HG03039 (cell line): ENCODE measurements around the gene NHS.
"Not testable (repeated sequence)": the region's sequence is repeated elsewhere in the genome, so short reads cannot be mapped to it uniquely, and the experiment has no call there.

Experiments used
- ATAC-seq: cut with Tn5 transposase; IDR thresholded peaks from one replicate; pipeline ENCODE4 v1.9.1; 2021; ENCODE audit warnings: mild to moderate bottlenecking, moderate library complexity; ENCODE audit not compliant: unreplicated experiment

NHS gene

DNA sequence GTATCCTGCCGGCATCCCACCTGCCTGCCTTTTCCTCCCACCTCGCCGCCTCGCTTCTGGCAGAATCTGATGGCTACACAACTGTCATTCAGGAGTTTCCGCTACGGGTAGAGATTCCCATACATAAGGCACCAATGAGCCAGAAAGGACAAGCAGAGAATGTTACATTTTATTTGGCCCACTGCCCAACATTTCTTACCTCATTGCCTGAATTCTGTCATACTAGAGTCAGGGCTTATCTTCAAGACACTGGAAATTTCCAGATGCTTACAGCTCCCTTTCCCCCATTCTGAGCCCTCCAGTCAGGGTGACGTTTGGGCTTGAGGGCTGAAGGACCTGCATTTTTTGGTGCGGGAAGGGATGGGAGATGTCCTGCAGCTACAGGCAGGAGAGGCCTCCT is 113.0 kb downstream of the NHS start:
- no peak for ATAC-seq

DNA sequence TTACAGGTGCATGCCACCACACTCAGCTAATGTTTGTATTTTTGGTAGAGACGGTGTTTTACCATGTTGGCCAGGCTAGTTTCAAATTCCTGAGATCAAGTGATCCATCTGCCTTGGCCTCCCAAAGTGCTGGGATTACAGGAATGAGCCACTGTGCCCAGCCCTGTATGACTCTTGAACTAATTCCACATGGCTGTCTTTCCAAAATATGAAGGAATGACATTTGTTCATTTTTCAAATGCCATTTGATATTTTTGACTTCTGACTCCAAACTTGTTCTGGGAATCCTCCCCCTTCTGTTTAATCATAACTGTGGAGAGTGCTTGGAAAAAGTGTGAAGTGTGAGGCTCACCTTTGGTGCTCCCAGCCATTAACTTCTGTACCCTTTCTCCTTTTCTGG is 119.2 kb downstream of the NHS start:
- no peak for ATAC-seq

DNA sequence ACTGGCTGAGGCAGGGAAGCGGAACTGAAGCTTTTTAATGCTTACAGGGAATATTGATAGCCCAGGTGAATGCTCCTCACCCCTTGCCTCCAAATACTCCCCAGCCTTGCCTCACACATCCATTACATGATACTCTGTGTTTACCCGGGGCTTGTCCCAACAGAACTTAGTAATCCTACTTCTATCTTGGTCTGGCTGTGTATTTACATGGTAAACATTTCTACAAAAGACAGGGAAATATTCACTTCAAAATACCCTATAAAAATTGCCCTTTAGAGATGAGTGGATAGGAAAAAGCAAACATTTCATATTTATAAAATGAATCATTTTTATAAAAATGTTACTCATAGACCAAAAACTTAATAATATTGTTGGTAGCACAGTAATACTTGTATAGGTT is 120.1 kb downstream of the NHS start:
- no peak for ATAC-seq

DNA sequence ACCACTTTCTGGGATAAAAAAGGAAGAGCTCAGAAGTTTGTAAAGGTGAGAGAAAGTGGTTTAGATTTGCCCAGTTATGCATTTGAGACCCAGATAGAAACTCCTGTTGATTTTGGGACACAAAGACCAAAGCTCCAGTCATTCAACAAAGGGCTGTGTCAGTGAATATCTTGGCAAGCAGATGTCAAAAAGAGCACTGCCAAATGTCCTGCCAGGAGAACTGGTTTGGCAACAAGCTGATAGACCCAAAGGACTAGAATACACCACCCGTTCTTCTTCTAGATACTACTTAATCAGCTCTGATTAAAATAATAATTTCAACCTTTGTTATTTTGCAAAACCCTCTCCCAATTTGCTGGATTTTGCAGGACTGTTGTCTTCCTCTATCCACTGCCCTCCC is 121.4 kb downstream of the NHS start:
- ATAC-seq, result no peak

DNA sequence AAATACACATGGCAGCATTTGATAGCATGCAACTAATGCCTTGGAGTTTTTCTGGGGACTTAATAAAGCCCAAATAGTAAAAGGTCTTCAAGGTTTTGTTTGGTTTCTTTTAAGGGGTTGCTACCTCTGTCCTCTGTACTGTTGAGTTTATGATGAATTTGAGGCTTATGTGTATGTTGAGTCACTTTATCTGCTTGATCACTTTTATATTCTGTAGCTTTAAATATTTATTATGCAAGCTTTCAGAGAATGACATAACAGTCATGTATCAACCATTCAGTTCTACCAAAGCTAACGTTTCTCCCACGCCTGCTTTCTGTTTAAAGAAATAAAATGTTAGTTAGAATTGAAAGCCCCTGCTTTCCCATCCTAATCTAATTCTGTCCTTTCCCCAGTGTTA is 122.2 kb downstream of the NHS start:
- ATAC-seq, result no peak

DNA sequence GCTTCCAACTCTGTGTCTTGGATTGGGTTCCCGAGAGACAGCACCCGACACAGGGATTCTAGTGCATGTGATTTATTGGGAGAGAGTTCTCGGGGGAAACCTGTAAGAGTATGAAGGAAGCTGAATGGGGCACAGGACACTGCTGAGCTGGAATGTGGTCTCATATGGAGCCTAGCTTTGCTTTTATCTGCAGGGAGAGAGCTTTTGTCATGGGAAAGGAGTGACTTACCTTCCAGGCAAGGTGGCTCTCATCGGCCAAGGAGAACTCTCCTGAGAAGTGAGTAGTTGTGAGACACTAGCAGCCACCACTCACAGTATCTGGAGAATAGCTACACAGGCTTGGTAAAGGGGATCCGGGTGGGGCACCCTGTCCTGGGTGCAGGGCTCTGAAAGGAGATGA is 124.5 kb downstream of the NHS start:
- no peak for ATAC-seq

DNA sequence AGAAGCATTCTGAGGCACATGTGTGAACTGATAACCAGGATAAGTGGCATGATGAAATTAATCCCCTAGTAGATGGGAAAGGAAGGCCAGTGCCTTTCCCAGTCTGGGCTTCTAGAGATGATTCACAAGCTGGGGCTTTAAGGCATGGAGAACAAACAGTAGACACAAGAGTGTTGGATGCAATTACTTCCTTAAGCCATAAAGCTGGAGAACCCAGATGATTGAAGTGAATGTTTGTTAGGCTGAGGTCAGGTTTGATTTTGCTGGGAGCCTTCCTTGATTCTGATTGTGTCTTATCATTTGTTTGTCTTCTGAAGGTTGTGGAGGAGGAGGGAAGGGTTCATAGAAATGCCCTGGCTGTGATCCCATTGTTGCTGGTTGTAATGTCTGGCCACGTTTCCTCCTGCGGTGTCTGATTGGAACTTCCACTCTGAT is 125.2 kb downstream of the NHS start:
- ATAC-seq, result no peak

DNA sequence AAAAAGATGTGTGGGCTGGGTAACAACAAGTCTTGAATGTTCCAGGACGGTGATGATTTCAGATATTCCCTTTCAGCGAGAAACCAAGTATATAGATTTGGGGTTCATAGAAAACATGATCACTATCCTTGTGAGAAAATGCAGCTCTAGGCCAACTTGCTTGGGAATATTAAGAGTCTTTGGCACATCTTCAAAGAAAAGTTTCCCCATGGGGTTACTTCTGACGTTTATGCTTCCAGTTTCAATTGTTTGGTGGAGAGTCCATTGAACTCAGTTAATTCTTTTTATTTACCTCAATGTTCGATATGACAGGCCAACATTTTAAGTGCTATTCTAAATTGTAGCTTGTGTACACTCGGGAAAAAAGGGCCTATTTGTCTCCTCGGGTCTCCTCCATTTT is 126.7 kb downstream of the NHS start:
- ATAC-seq, result no peak

DNA sequence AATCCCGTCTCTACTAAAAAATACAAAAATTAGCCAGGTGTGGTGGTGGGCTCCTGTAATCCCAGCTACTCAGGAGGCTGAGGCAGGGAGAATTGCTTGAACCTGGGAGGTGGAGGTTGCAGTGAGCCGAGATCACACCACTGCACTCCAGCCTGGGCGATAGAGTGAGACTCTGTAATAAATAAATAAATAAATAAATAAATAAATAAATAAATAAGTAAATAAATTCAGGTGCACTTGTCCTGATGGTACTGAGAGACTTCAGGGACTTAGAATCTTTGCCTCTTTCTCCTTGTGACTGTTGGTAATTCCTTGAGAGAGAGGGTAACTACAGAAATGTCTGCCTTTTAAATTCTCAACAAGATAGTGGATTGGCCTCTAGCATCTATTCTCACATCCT is 131.4 kb downstream of the NHS start:
- ATAC-seq, result not testable (repeated sequence)

DNA sequence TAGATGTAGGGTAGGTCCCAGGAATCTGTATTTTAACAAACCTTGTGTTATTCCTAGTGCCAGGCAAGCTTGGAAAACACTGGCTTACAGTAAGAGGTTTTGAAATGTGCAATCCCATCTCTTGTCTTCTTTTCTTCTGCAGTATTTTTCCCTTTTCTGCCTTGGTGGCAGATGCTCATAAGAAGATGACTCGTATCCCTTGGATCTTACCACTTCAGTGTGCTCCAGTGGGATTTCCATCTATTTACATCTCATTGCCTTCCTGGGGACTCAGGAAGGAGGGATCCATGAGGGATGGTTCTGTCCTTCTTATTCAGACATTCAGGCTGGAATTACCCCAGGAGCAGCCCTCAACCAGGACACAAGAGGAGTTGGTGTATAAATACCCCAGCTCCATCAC is 136.6 kb downstream of the NHS start:
- ATAC-seq, result no peak

DNA sequence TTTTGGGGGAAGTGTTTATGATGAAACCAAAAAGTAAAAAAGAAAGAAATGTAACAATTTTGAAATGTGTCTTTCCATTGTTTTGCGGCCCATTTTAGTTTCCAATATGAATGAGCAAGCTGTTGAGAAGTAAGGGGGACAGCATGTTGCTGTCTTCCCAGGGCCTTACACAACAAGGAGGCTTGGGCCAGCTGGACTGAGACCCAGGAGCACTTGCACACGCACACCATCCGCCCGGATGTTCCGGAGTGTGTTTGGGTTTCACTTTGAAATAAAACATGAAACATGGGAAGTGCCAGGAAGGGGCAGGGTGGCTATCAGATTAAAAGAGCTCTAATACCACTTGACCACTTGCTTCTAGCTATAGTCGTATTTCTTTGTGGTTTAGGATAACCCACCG is 144.4 kb downstream of the NHS start:
- no peak for ATAC-seq

DNA sequence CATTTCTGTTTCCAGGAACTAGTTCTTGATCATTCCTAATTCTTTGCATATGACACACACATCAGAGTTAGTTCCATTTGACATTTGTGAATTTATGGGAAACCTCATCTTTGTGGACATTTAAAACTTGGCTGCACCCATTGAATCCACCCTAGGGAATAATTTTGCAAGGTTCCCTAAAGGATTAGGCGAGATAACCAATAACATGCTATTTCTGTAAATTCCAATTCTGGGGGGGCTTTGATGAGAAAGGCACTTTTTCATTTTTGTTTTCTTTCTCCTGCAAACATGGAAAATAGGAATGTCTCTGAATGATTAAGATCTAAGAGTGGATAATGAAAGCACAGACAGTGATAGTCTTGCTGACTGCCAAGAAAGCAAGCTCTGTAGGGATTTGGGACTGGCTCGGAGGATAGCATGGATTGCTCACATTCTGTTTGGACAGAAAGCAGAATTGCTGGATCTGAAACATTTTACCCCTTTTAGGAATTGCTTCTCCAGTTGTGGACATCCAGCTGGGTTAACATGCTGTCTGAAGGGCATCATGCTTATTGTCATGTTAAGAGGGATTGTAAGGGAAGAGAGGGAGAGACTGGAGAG is 145.1 kb downstream of the NHS start:
- no peak for ATAC-seq

DNA sequence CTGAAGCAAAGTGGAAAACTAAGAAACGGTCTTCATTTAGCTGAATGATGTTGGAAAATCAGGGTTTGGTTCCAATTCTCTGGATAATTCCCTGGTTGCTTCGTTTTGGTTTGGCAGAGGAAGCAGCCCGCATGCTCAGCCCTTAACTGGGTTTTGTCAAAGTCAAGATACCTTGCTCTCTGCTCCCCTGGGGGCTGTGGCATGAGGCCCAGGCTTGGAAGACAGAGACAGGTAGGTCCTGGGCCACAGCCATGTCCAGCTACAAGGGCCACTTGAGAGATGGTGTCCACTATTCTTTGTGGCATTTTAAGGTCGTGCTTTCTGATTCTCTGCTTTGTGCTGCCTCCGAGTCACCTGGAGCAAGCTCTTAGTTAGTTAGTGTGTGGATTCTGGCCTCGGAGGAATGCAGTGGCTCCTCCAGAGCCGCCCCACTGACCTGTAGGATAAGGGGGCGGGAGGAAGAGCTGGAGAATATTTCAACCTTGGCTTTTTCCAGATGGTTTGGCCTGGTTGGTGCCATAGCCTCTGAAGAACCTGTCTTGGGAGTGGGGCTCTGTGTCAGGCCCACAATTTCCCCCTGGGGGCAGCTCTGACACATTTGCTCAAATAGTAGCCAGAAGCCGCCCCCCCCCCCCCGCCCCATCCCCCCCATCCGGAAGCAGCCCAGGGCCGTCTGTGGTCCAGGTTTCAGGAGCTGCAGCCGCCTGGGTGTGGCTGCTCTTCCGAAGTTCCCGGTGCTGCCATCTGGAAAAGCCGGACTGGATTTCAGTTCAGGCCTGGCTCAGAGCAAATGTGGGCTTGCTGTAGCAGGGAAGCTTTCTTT is 147.1 kb downstream of the NHS start:
- no peak for ATAC-seq

DNA sequence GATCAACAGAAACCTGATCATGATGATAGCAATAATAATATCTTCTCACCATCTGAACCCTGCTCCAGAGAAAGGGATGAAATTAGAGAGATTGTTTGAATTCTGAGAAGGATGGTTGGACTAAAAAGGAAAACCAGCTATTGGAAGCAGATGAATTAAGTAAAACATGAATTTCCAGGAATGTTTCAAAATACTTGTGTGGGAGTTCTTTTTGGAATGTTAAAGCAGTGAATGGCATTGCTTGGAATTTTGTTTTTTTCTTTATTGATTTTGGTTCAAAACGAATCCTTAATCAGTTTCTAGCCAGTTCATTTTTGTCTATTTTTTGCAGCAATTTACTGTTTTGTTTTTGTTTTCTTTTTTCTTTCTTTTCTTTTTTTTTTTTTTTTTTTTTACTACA is 150.3 kb downstream of the NHS start:
- ATAC-seq, result no peak

DNA sequence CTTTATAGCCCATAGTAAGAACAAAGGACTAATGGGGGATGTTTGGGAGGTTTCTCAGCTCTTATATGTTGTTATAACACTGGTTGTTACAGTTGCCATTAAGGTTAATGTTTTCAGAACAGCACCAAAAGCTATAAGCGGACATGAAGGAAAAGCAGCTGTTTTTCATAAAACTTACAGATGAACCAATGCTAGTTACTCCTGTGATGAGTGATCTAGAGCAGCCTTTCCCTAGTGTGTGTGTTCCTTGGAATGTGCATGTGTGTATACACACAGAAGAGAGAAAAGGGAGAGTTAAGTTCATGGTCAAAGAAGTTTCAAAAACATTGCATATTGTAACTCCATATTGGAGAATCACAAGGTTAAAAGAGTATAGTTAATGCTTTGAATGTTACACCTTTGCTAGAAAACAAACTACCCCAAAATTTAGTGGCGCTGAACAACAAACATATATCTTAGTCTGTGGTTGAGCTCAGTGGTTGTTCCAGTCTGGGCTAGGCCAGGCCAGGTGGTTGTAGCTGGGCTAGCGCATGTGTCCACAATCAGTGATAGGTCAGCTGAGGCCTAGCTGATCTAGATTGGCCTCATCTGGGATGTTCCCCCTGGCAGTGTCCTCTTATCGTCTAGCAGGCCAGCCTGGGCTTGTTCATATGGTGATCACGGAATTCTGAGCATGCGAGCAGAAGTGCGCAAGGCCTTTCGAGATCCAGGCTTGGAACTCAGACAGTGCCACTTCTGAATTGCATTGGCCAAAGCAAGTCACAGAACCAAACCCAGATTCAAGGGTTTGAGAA is 151.0 kb downstream of the NHS start:
- ATAC-seq, result no peak

DNA sequence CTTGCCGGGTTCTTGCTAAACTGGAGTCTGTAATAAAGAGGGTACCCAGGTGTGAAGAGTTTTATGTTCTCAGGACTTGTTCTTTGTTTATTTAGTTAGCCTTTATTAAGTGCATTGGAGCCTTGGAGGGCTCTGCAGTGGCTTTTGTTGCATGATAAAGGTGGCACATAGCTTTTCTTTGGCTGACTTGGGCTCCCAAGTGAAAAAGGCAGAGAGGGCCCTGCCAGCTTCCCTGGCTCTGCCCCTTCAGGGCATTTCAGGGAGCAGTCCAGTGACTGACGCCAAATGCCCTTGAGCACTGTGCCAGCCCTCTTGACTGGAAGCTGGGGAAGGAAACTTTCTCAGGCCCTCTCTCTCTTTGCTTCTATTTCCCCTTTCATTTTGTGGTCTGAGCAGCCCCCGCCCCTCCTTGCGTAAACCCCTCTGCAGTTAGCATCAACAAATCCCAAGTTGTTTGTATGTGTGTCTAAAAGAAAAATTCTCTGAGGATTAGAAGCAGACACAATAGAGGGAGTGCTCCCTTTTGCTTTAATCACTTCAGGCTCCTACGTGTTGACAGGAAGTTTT is 152.2 kb downstream of the NHS start:
- no peak for ATAC-seq

DNA sequence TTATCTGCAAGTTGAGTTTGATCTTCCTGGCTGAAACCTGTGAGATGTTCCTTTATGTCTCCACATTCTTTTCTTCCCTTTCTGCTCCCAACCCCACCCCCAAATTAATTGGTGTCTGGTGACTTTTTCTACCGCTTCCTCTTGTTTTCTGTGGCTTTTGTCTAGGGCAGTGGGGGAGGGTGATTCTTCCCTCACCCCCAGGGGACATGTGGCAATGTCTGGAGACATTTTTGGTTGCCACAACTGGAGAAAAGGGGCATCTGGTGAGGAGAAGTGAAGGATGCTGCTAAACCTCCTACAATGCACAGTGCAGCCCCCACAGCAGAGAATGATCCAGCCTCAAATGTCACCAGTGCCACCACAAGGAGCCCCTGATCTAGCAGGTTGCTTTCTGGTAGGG is 152.9 kb downstream of the NHS start:
- ATAC-seq, result no peak

DNA sequence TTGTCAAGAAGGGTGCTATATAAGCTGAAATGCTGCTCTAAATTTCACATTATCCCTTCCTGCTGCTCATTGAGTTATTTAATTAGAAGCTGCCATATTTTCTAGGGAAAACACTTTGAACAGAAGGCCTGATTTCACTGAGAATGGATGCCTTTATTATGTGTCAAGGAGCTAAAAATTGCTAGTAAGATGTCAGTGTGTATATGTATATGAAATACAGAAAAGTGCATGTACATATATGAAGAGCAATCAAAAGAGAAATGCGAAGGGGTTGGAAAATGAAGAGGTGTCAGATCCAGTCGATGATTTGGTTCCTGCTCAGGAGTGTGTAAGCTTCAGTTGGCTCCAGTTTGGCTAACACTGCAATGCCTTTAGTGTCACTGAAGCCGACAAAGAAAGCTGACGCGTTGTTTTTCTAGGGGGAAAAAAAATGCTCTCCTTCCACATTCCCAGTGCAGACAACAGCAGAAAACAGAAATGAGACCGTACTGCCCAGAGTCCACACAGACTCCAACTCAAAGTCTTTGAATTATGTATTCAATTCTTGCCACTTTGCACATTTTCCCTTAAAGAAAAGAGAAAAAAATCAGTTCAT is 154.2 kb downstream of the NHS start:
- ATAC-seq, result no peak

DNA sequence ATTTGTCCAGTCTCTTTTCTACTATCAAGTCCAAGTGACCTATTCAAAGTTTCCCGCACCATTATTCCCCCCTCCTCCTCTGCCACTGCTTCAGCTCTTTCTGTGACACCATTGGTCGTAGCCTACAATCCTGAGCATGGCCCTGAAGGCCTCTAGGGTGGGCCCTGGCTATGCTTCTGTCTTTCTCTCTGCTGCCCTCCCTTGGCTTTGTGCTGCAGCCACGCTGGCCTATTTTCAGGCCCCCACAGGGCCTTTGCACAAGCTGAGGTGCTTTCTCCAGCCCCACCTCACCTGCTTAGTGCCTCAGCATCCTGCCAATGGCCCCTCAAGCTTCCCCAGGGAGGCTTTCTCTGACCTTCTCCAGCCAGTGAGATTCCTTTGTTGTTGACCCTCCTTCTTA is 156.5 kb downstream of the NHS start:
- no peak for ATAC-seq

DNA sequence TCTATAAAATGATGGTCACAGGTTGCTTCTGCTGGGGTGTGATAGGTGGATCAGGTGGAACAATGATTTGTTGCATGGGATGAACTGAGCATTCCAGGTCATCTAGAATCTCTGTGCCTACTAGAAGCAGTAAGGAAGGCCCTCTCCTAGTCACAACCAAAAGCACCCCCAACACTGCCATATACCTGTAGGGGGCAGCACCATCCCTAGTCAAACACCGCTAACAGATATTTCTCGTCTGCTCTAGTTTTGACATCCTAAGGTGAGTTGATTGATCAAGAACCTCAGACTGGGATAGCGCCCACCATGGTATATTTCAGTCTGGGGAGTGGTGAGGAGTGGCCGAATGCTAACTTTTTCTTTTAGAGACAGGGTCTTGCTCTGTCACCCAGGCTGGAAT is 160.2 kb downstream of the NHS start:
- ATAC-seq, result no peak

DNA sequence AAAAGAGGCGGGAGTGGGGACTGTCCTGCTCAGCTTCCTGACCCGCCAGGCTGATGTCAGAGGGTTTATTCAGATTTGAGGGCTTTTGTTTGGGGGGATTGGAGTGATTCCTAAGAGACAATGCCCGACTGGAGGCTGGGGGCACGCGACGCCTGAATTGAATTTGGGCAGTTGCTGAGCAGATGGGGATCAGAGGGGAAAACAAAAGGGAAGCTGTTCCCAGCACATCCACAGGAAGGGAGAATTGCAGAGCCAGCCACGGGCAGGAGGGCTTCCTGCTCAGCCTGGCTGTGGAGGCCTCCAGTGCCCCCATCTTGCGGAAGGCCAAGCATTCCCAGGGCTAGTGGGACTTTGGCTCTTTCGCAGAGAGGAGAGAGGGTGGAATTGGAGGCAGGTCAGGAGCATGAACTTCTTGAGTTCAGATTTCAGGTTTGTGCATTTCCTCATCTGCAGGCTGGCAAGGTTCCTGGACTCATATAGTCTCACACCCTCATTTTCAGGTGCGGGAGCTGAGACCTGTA is 162.8 kb downstream of the NHS start:
- ATAC-seq, result no peak
